Lower lobe of right lung (tissue), 2 donors: ENCODE data around the gene LAD1. TPM values are rescaled to one million over a fixed set of nuclear protein-coding genes. Genes with fewer than 3 reads are reported as not detected.

ENCODE experiments used
- ATAC-seq, 2 donors: fragments of 200-7000 bp; cut with Tn5 transposase; one replicate each; pipeline ENCODE4 v1.9.1; 2020 to 2022; ENCODE audit warnings: mild to moderate bottlenecking in 2 of 2, moderate library complexity in 2 of 2
- DNase-seq: peaks from one replicate; pipeline ENCODE4 v3.0.0-alpha.2; 2020
- H3K27ac ChIP-seq: fragments of 200-600 bp; one replicate; pipeline ENCODE4 v1.8.0; 2022
- H3K27me3 ChIP-seq: fragments of 200-600 bp; one replicate; pipeline ENCODE4 v1.8.0; 2022; ENCODE audit warnings: low read depth
- H3K36me3 ChIP-seq: fragments of 200-600 bp; one replicate; pipeline ENCODE4 v1.8.0; 2022; ENCODE audit warnings: mild to moderate bottlenecking
- H3K4me1 ChIP-seq: fragments of 200-600 bp; one replicate; pipeline ENCODE4 v1.8.0; 2022
- H3K4me3 ChIP-seq: fragments of 200-600 bp; one replicate; pipeline ENCODE4 v1.8.0; 2022; ENCODE audit warnings: mild to moderate bottlenecking
- H3K9me3 ChIP-seq: fragments of 200-600 bp; one replicate; pipeline ENCODE4 v1.8.0; 2022
- CTCF ChIP-seq: fragments of 200-600 bp; IDR thresholded peaks from one replicate; pipeline ENCODE4 v1.8.0; 2022; ENCODE audit warnings: antibody characterized with exemption, mild to moderate bottlenecking
- intact Hi-C: fragments of 100-400 bp; cut with DNase I; formaldehyde crosslinking; loops from one replicate; pipeline ENCODE4 v1.11.0; 2022
- total RNA-seq: library from RNA; stranded (reverse); fragmentation: NEBNext Ultra II Directional; extraction: Animal tissue kit (Norgen Biotek cat#: 25700); gene quantifications from one replicate; pipeline ENCODE4 v1.2.1, GENCODE V29; 2021
- donor health status: DM: no; HTN: yes; CAD: no; lungs with severe emphysema.

The LAD1 gene
- total RNA-seq, 1 donor from 2014 or later, result 35.3 TPM

- Histone ChIP-seq H3K27ac (no peak overlapping the region), H3K4me3 (no peak overlapping the region), H3K9me3 (no peaks in the 10 kb centered on the region), H3K36me3 (no peaks in the 10 kb centered on the region), H3K27me3 (no peaks in the 10 kb centered on the region), H3K4me1 (peaks cover 4% of the 10 kb centered on the region)
- ATAC-seq (peak; percentile 19 to 52), DNase-seq (peak; percentile 17)
- intact Hi-C loops, result no loop called here
- TF ChIP-seq CTCF, result peak; percentile 61
These were observed 52.7 kb downstream of the LAD1 start for GRCh38 chr1:201346337-201346939.

GRCh38 chr1:201345081-201345355 is 54.1 kb downstream of the LAD1 start:
- H3K27ac ChIP-seq, result no peak overlapping the region
- no peaks in the 10 kb centered on the region for H3K36me3 ChIP-seq
- DNase-seq, result no peak
- intact Hi-C loops, result no loop called here
- TF ChIP-seq CTCF, result no peak
- no peaks in the 10 kb centered on the region for H3K27me3 ChIP-seq
- peaks cover 4% of the 10 kb centered on the region for H3K4me1 ChIP-seq
- no peaks in the 10 kb centered on the region for H3K9me3 ChIP-seq
- ATAC-seq, result no peak
- no peak overlapping the region for H3K4me3 ChIP-seq

GRCh38 chr1:201344206-201345080 is 54.7 kb downstream of the LAD1 start:
- H3K27me3 ChIP-seq, result no peaks in the 10 kb centered on the region
- TF ChIP-seq CTCF, result no peak
- H3K4me1 ChIP-seq, result peaks cover 4% of the 10 kb centered on the region
- ATAC-seq (no peak), DNase-seq (peak; percentile 22)
- H3K4me3 ChIP-seq, result no peak overlapping the region
- intact Hi-C loops, result no loop called here
- H3K27ac ChIP-seq, result no peak overlapping the region
- H3K36me3 ChIP-seq, result no peaks in the 10 kb centered on the region
- H3K9me3 ChIP-seq, result no peaks in the 10 kb centered on the region

DNA sequence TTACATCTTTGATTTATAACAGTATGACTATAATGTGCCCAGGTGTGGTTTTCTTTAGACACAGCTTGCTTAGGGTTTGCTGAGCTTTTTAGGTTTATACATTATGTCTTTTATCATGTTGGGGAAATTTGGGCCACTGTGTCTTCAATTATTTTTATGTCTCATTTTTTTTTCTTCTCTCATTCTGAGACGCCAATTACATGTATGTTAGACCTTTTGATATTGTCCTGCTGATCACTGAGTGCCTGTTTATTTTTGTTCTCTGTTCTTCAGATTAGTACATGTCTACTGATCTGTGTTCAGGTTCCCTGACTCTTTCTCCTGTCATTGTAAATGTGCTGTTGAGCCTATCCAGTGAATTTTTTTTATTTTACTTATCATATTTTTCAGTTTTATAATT is 57.7 kb downstream of the LAD1 start:
- no peak for TF ChIP-seq CTCF
- intact Hi-C loops, result no loop called here
- Histone ChIP-seq H3K4me1 (no peaks in the 10 kb centered on the region), H3K9me3 (no peaks in the 10 kb centered on the region), H3K27ac (no peak overlapping the region), H3K4me3 (no peak overlapping the region), H3K36me3 (no peaks in the 10 kb centered on the region), H3K27me3 (no peaks in the 10 kb centered on the region)
- DNase-seq (no peak), ATAC-seq (no peak)

- Histone ChIP-seq H3K27ac (no peak overlapping the region), H3K4me1 (no peaks in the 10 kb centered on the region), H3K9me3 (no peaks in the 10 kb centered on the region), H3K4me3 (no peak overlapping the region), H3K36me3 (no peaks in the 10 kb centered on the region), H3K27me3 (no peaks in the 10 kb centered on the region)
- no peak for TF ChIP-seq CTCF
- intact Hi-C loops, result no loop called here
- no peak for ATAC-seq
- DNase-seq, result peak; percentile 24
These were observed 62.2 kb downstream of the LAD1 start for GRCh38 chr1:201336711-201337450.
